Measurements from ENCODE around the gene PLEKHA5. TPM values are rescaled to one million over a fixed set of nuclear protein-coding genes. Genes with fewer than 3 reads are reported as not detected.

Gene PLEKHA5
- 23.2 and 29.2 TPM in 2 replicates for total RNA-seq

GRCh38 chr12:19129486-19130223 is at the start of gene PLEKHA5:
Gene PLEKHA5 (plus strand): TSS chr12:19129733. CDS start chr12:19129800, 67 bp downstream.

Measured in smooth muscle cell of the pulmonary artery (primary cell).